GM19351 (cell line): Measurements from ENCODE around the gene ALCAM.
"Not testable (repeated sequence)": the region's sequence is repeated elsewhere in the genome, so short reads cannot be mapped to it uniquely, and the experiment has no call there.

Source experiments
- ATAC-seq: cut with Tn5 transposase; IDR thresholded peaks from one replicate; pipeline ENCODE4 v1.9.1; 2021; ENCODE audit warnings: mild to moderate bottlenecking, moderate library complexity; ENCODE audit not compliant: unreplicated experiment

ALCAM gene

GRCh38 chr3:105564546-105565288, 198.0 kb downstream of the ALCAM start:
- no peak for ATAC-seq

- ATAC-seq = no peak
Observed at GRCh38 chr3:105571005-105571404, 204.3 kb downstream of the ALCAM start.

GRCh38 chr3:105572501-105572900, 205.8 kb downstream of the ALCAM start:
- no peak for ATAC-seq

GRCh38 chr3:105579439-105579838, 212.7 kb downstream of the ALCAM start:
- no peak for ATAC-seq

GRCh38 chr3:105580296-105580965, 213.7 kb downstream of the ALCAM start:
- ATAC-seq = no peak

- ATAC-seq = no peak
Observed at GRCh38 chr3:105582015-105582414, 215.3 kb downstream of the ALCAM start.

GRCh38 chr3:105584003-105584790, 217.5 kb downstream of the ALCAM start:
- no peak for ATAC-seq

GRCh38 chr3:105593315-105593714, 226.6 kb downstream of the ALCAM start:
- no peak for ATAC-seq

GRCh38 chr3:105594219-105594618, 227.5 kb downstream of the ALCAM start:
- ATAC-seq = no peak

GRCh38 chr3:105598042-105598796, 231.5 kb downstream of the ALCAM start:
- ATAC-seq = no peak

- no peak for ATAC-seq
Observed at GRCh38 chr3:105599350-105599749, 232.6 kb downstream of the ALCAM start.

- ATAC-seq = not testable (repeated sequence)
Observed at GRCh38 chr3:105601756-105602155, 235.0 kb downstream of the ALCAM start.

- not testable (repeated sequence) for ATAC-seq
Observed at GRCh38 chr3:105602286-105602685, 235.6 kb downstream of the ALCAM start.

GRCh38 chr3:105603516-105603915, 236.8 kb downstream of the ALCAM start:
- not testable (repeated sequence) for ATAC-seq

- ATAC-seq = no peak
Observed at GRCh38 chr3:105606016-105606415, 239.3 kb downstream of the ALCAM start.

- ATAC-seq = no peak
Observed at GRCh38 chr3:105608623-105609022, 241.9 kb downstream of the ALCAM start.

GRCh38 chr3:105610473-105610872, 243.8 kb downstream of the ALCAM start:
- ATAC-seq = no peak

- ATAC-seq = no peak
Observed at GRCh38 chr3:105611304-105612192, 244.8 kb downstream of the ALCAM start.

- ATAC-seq = no peak
Observed at GRCh38 chr3:105613120-105613519, 246.4 kb downstream of the ALCAM start.
